NAMALWA (cell line): ENCODE measurements around the gene PLCB1.
"Not testable (repeated sequence)": the region's sequence is repeated elsewhere in the genome, so short reads cannot be mapped to it uniquely, and the experiment has no call there.

ENCODE experiments used
- DNase-seq: peaks from one replicate; pipeline ENCODE4 v3.0.0-alpha.2; 2015; ENCODE audit warnings: low spot score

The PLCB1 gene

GRCh38 chr20:8545212-8545611 is 413.1 kb downstream of the PLCB1 start:
- no peak for DNase-seq

- no peak for DNase-seq
Measured at GRCh38 chr20:8547035-8547650, 415.1 kb downstream of the PLCB1 start.

GRCh38 chr20:8547968-8548588 is 416.0 kb downstream of the PLCB1 start:
- no peak for DNase-seq

GRCh38 chr20:8549192-8549591 is 417.1 kb downstream of the PLCB1 start:
- no peak for DNase-seq

GRCh38 chr20:8557711-8558110 is 425.6 kb downstream of the PLCB1 start:
- DNase-seq, result no peak

GRCh38 chr20:8562356-8562755 is 430.3 kb downstream of the PLCB1 start:
- no peak for DNase-seq

GRCh38 chr20:8568075-8568474 is 436.0 kb downstream of the PLCB1 start:
- no peak for DNase-seq

DNA sequence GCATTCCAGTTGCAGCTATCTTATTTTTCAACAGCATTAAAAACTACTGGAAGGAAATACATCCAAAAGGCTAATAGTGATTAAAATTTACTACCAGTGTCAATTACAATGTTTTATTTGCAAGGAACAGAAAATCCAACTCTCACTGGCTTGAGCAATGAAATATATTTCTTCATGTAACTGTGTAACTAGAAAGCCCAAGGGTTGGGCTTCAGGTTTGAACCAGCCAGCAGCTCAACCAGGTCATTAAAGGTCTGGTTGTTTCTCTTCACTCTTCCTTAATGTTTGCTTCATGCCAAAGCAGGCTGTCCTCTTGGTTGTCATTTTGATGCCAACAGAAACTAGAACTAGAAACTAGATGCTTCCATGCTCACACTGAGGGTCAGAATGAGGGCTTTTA is 437.7 kb downstream of the PLCB1 start:
- no peak for DNase-seq

DNA sequence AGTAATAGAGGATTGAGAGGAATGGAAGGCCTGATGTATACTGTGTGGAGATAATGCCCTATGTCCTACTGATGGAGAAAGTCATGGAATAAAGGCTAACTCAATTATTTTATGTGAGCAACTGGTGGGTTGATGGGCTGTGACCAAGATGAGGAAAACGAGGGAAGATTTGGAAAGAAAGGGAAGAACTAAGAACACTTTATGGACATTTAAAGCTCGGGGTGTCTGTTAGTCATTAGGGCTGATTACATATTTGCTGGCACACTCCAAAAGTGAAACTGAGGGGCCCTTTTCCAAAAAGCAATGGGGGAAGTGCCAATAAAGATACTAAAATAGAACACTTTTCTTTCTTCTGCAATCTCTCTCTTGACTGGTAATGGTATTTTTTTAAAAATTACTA is 439.5 kb downstream of the PLCB1 start:
- no peak for DNase-seq

DNA sequence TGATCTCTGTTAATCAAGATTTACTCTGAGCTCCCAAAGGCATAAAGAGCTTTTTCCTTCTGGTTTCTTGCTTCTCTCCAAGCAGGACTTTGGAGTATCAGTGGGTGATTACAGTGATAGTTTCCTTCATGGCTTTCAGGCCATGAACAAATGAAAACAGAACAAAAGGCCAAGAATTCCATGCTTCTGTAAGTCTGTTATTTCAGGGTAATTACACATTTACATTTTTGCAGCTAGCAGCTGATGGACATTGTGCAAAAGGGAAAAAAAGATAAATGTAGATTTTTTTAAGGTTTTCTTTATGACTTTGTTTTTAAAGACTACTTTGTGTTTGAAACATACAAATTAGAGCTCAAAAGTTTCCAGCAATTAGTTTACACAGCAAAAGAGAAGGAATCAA is 441.6 kb downstream of the PLCB1 start:
- DNase-seq, result no peak

GRCh38 chr20:8575114-8575513 is 443.0 kb downstream of the PLCB1 start:
- DNase-seq, result no peak

DNA sequence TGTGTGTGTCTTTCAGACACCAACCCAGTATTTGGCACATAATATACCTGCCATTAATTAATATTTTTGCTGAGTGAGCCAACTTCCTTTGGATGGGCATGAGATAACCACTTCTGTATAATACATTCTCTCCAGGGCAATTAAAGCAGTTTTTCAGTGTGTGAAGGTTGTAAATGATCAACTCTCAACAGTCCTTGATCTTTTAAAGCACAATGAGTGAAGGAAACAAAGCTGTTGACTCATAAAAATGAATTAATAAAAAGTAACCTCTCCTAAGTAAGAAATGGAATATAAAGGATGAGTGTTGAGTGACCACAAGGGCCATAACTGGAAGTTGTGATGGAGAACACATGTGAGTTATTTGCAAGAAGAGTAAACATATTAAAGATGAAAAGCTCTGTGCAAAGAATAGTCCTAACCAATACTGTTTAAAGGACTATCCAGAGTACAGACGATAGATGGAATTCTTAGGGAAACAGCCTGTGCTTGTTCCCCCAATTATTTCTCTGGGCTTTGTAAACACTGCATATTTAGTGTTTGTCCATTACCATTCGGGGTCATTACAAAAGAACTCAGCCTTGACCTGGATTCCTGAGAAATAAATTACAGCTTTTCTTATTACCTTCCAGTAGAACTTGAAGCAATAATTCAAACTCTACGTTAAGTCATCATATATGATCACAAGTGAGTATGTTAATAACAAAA is 446.2 kb downstream of the PLCB1 start:
- no peak for DNase-seq

DNA sequence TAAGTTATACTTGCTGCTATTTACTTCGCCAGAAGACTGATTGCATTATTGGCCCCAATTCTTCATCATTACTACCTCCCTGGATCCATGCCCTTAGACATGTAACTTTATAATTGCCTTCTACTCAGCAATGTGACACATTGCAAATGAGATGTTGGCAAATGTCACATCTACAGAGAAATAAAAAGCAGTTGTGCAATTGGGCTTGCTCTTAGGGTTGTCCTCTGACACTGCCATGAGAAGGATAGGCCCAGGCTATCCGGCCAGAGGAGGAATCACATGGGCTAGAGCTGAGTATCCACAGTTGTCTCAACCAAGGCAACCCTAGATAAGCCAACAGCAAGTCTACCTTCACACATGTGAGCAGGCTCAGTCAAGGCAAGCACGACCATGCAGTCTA is 447.0 kb downstream of the PLCB1 start:
- DNase-seq, result no peak

DNA sequence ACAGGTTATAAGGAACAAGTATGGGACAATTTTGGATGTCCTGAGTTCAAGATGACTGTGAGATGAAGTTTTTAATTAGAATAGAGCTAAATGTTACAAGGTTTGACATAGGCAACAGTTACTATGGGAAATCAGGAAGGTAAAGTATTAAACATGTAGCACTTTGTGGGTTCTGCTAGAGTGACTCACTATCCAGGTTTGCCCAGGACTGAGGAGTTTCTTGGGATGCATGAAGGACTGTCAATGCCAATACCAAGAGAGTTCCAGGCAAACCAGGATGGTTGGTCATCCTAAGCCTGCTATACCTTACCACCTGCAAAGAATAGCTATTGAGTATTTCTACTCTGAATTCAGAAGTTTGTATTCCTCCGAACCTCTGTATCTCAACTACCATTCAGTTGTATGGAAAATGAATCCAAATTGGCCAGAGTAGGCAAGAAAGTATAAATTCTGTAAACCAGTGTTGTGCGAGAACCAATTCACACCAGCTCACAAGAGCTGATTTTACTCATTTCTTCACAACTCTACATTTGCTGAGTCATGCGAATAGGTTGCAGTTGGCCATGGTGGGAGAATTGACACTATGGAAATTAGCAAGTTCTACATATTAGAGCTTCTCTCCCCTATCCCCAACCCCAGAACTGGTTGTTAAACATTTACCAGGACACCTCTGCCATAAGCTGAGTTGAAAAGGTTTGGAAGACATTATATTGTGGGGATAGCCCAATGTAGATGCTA is 449.5 kb downstream of the PLCB1 start:
- DNase-seq, result no peak

DNA sequence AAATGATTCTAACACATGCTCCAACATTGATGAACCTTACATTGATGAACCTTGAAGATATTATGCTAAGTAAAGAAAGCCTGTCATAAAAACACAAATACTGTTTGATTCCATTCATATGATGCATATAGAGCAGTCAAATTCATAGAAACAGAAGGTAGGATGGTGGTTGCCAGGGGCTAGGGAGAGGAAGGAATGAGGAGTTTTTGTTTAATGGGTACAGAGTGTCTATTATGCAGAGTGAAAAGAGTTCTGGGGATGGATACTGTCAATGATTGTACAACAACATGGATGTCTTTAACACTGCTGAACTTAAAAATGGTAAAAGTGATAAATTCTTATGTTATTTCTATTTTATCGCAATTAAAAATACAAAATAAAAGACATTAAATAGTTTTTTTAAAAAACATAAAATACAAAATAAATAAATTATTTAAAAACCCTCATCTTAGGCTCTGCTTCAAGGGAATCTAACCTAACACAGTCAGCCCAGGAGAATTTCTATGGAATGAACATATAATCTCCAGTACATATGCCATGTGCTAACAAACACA is 451.0 kb downstream of the PLCB1 start:
- DNase-seq, result no peak

- no peak for DNase-seq
Measured at GRCh38 chr20:8583566-8584043, 451.5 kb downstream of the PLCB1 start.

GRCh38 chr20:8587251-8587650 is 455.2 kb downstream of the PLCB1 start:
- no peak for DNase-seq

GRCh38 chr20:8587810-8588209 is 455.7 kb downstream of the PLCB1 start:
- DNase-seq, result no peak

GRCh38 chr20:8589956-8590355 is 457.9 kb downstream of the PLCB1 start:
- DNase-seq, result no peak

GRCh38 chr20:8600910-8601541 is 469.0 kb downstream of the PLCB1 start:
- DNase-seq, result not testable (repeated sequence)

- DNase-seq, result no peak
Measured at GRCh38 chr20:8601542-8601912, 469.5 kb downstream of the PLCB1 start.
